Peyer's patch (tissue), 4 donors: ENCODE measurements around the gene CA10.

Experiments
- POLR2A ChIP-seq, 2 donors: fragments of 450-650 bp; IDR thresholded peaks; one replicate each; pipeline ENCODE4 v1.5.1; 2017; ENCODE audit warnings: antibody characterized with exemption in 2 of 2, mild to moderate bottlenecking in 2 of 2, moderate library complexity in 2 of 2
- TF ChIP-seq, protein P1 (sequence below), 6 experiments: fragments of 450-650 bp in 4 of 6; fragments of 200-600 bp in 2 of 6; sonication (generic) in 1 of 6; IDR thresholded peaks; one replicate each; pipeline ENCODE4 v1.5.1; 2017 to 2019; ENCODE audit warnings: antibody characterized with exemption in 6 of 6, mild to moderate bottlenecking in 3 of 6, moderate library complexity in 1 of 6

DNA sequence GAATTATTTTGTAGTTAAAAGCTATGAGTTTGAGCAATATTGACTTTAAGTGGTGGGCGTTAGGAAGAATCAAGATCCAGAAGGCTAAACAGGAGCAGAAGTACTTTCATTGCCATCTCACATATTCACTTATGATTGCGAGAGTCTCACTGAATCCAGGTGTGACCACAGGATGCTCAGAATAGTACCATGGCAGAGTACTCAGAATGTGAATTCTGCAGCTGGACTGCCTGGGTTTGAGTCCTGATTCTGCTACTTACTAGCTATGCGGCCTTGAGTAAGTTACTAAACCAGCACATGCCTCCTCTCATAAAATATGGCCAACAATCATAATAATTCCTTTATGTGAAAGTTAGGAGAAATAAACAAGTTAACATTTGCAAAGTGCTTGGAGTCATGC is 109.5 kb downstream of the CA10 start:
- TF ChIP-seq, protein P1, sequence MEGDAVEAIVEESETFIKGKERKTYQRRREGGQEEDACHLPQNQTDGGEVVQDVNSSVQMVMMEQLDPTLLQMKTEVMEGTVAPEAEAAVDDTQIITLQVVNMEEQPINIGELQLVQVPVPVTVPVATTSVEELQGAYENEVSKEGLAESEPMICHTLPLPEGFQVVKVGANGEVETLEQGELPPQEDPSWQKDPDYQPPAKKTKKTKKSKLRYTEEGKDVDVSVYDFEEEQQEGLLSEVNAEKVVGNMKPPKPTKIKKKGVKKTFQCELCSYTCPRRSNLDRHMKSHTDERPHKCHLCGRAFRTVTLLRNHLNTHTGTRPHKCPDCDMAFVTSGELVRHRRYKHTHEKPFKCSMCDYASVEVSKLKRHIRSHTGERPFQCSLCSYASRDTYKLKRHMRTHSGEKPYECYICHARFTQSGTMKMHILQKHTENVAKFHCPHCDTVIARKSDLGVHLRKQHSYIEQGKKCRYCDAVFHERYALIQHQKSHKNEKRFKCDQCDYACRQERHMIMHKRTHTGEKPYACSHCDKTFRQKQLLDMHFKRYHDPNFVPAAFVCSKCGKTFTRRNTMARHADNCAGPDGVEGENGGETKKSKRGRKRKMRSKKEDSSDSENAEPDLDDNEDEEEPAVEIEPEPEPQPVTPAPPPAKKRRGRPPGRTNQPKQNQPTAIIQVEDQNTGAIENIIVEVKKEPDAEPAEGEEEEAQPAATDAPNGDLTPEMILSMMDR (IDR thresholded peaks at IDR 0.05), result no peak
- no peak for TF ChIP-seq POLR2A (IDR thresholded peaks at IDR 0.05)
